GM04504 (cell line): Measurements from ENCODE around the gene HMCN2.

ENCODE experiments used
- DNase-seq: peaks from one replicate; pipeline ENCODE4 v3.0.0-alpha.2; 2012; ENCODE audit warnings: low read depth

HMCN2 gene

GRCh38 chr9:130371196-130371966, 105.8 kb downstream of the HMCN2 start:
- no peak for DNase-seq

- DNase-seq: no peak
Observed at GRCh38 chr9:130372057-130372456, 106.5 kb downstream of the HMCN2 start.

- no peak for DNase-seq
Observed at GRCh38 chr9:130373679-130374325, 108.2 kb downstream of the HMCN2 start.

- no peak for DNase-seq
Observed at GRCh38 chr9:130377612-130378011, 112.1 kb downstream of the HMCN2 start.

GRCh38 chr9:130378875-130379648, 113.5 kb downstream of the HMCN2 start:
- no peak for DNase-seq

- DNase-seq: no peak
Observed at GRCh38 chr9:130379649-130379970, 114.0 kb downstream of the HMCN2 start.

GRCh38 chr9:130380920-130381469, 115.4 kb downstream of the HMCN2 start:
- no peak for DNase-seq

- DNase-seq: no peak
Observed at GRCh38 chr9:130381660-130382059, 116.1 kb downstream of the HMCN2 start.

GRCh38 chr9:130382096-130382495, 116.5 kb downstream of the HMCN2 start:
- no peak for DNase-seq

- DNase-seq: no peak
Observed at GRCh38 chr9:130382636-130383349, 117.2 kb downstream of the HMCN2 start.

- no peak for DNase-seq
Observed at GRCh38 chr9:130383350-130383715, 117.8 kb downstream of the HMCN2 start.

GRCh38 chr9:130383979-130384676, 118.6 kb downstream of the HMCN2 start:
- DNase-seq: no peak

- DNase-seq: no peak
Observed at GRCh38 chr9:130385257-130385656, 119.7 kb downstream of the HMCN2 start.

- no peak for DNase-seq
Observed at GRCh38 chr9:130387398-130387797, 121.8 kb downstream of the HMCN2 start.

GRCh38 chr9:130387905-130388304, 122.3 kb downstream of the HMCN2 start:
- no peak for DNase-seq

GRCh38 chr9:130390390-130390789, 124.8 kb downstream of the HMCN2 start:
- no peak for DNase-seq

GRCh38 chr9:130390986-130391385, 125.4 kb downstream of the HMCN2 start:
- DNase-seq: no peak

GRCh38 chr9:130391866-130392265, 126.3 kb downstream of the HMCN2 start:
- no peak for DNase-seq

- DNase-seq: no peak
Observed at GRCh38 chr9:130393681-130394071, 128.1 kb downstream of the HMCN2 start.

- no peak for DNase-seq
Observed at GRCh38 chr9:130394320-130394719, 128.8 kb downstream of the HMCN2 start.

- no peak for DNase-seq
Observed at GRCh38 chr9:130394814-130395470, 129.4 kb downstream of the HMCN2 start.
